ENCODE results near the gene GRAMD2A. TPM values are rescaled to one million over a fixed set of nuclear protein-coding genes. Genes with fewer than 3 reads are reported as not detected.

GRAMD2A gene
- total RNA-seq: under 1 TPM in 1 of 2 experiments, not detected in 1; 0.10 TPM

DNA sequence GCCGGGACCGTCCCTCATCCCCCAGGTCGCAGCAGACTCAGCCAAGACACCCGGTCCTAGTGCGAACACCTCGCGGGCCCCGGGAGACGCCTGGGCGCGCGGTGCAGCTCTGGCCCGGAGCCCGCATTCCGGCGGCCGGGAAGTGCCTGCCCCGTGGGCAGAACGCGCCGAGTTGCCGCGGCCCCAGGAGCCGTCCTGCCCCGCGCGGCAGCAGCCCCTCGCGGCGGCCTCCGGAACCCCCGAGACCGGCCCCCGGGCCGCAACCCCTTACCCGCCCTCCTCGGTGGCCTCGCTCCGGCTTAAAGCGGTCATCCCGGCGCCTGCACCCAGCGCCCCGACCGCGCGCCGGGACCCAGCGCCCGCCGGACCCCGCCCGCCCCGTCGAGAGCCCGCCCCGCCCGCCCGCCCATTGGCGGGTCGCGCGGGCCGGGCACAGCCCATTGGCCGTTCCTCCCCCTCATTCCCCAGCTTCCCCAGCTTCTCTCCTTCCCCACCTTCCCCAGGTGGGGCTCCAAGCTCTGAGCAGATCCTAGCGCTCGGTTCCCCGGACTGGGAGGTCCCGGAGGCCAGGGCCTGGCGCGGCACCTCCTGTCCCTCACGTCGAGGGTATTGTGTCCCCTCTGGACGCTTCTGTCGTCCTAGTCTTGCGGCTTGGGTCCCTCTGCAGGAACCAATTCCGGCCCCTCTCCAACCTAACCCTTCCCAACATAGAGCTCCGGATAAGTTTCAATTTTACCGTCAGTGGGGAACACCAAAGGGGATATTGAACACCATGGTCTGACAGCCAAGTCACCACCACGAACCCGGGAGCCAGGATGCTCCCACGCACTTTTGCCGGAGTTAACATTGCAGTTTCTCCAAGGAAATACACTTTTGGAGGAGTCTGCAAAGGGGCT lies at the start of gene GRAMD2A:
Gene GRAMD2A, minus strand, starts transcription at position 328 of the 896 bp plus-strand sequence.
- peaks cover 45% of the 10 kb centered on the region for H3K36me3 Mint-ChIP-seq (ENCODE audit: low read depth)
- H3K27me3 Mint-ChIP-seq (ENCODE audit: low read depth): peaks cover 16% of the 10 kb centered on the region
- ATAC-seq: peak; percentile 46
- H3K4me1 Mint-ChIP-seq (ENCODE audit: low read depth): peaks cover 11% of the 10 kb centered on the region
- CTCF ChIA-PET: interaction anchor here (1.1 to 1.6 kb wide), 3 partner anchors 13 to 76 kb away, joined by 3 to 6 read pairs (median 4); no protein-coding TSS in a partner anchor
- peak within 1 kb of the TSS; percentile 64 for H3K27ac Mint-ChIP-seq
- POLR2A ChIA-PET: interaction anchor here (0.6 to 1.9 kb wide), 2 partner anchors 29 to 32 kb away, joined by 3 to 8 read pairs; no protein-coding TSS in a partner anchor
- H3K4me3 Mint-ChIP-seq: peak within 1 kb of the TSS; percentile 51
- no peak for DNase-seq
- no peaks in the 10 kb centered on the region for H3K9me3 Mint-ChIP-seq (ENCODE audit: insufficient read depth)

- H3K27ac Mint-ChIP-seq: no peak overlapping the region
- no peaks in the 10 kb centered on the region for H3K27me3 Mint-ChIP-seq (ENCODE audit: low read depth)
- no peak for DNase-seq
- no peak for ATAC-seq
- POLR2A ChIA-PET: interaction anchor here (7.1 kb wide), 1 partner anchor 14 kb away, joined by 58 read pairs; the partner anchor contains the start of gene PKM
- H3K9me3 Mint-ChIP-seq (ENCODE audit: insufficient read depth): no peaks in the 10 kb centered on the region
- CTCF ChIA-PET: interaction anchor here (1.2 to 1.3 kb wide), 2 partner anchors 16 to 17 kb away, joined by 3 read pairs; no protein-coding TSS in a partner anchor
- H3K4me1 Mint-ChIP-seq (ENCODE audit: low read depth): peaks cover under 1% of the 10 kb centered on the region
- peaks cover 27% of the 10 kb centered on the region for H3K36me3 Mint-ChIP-seq (ENCODE audit: low read depth)
- no peak overlapping the region for H3K4me3 Mint-ChIP-seq
Observed at GRCh38 chr15:72242775-72243370, 45.3 kb upstream of the GRAMD2A start.

GRCh38 chr15:72239652-72240051 lies 42.1 kb upstream of the GRAMD2A start:
- ChIA-PET CTCF (interaction anchor here (1.1 to 2.4 kb wide), 3 partner anchors 11 to 34 kb away, joined by 3 to 6 read pairs (median 3); no protein-coding TSS in a partner anchor), POLR2A (interaction anchor here (7.1 kb wide), 1 partner anchor 10 kb away, joined by 58 read pairs; the partner anchor contains the start of gene PKM)
- no peak overlapping the region for H3K4me3 Mint-ChIP-seq
- H3K27ac Mint-ChIP-seq: no peak overlapping the region
- peaks cover 23% of the 10 kb centered on the region for H3K36me3 Mint-ChIP-seq (ENCODE audit: low read depth)
- DNase-seq: no peak
- no peak for ATAC-seq
- H3K4me1 Mint-ChIP-seq (ENCODE audit: low read depth): peaks cover 19% of the 10 kb centered on the region
- no peaks in the 10 kb centered on the region for H3K9me3 Mint-ChIP-seq (ENCODE audit: insufficient read depth)
- no peaks in the 10 kb centered on the region for H3K27me3 Mint-ChIP-seq (ENCODE audit: low read depth)

DNA sequence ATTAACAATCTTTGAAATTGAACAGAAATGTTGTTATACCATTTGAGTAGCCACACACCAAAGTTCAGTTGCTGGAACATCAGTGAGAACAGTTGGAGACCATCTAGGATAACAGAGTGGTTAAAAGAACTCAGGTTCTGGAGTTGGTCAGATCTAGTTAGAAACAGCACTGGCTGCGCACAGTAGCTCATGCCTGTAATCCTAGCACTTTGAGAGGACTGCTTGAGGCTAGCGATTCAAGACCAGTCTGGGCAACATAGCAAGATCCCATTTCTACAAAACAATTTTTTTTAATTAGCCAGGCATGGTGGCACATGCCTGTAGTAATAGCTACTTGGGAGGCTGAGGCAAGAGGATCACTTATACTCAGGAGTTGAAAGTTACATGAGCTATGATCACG lies 41.0 kb upstream of the GRAMD2A start:
- Mint-ChIP-seq H3K4me3 (no peak overlapping the region), H3K27me3 (ENCODE audit: low read depth) (no peaks in the 10 kb centered on the region), H3K27ac (no peak overlapping the region), H3K9me3 (ENCODE audit: insufficient read depth) (no peaks in the 10 kb centered on the region), H3K4me1 (ENCODE audit: low read depth) (peaks cover 19% of the 10 kb centered on the region), H3K36me3 (ENCODE audit: low read depth) (peaks cover 23% of the 10 kb centered on the region)
- POLR2A ChIA-PET: interaction anchor here (7.1 kb wide), 1 partner anchor 9 kb away, joined by 58 read pairs; the partner anchor contains the start of gene PKM
- ATAC-seq: no peak
- no peak for DNase-seq
- CTCF ChIA-PET: interaction anchor here (1.6 to 4.3 kb wide), 3 partner anchors 11 to 35 kb away, joined by 3 to 27 read pairs (median 6); no protein-coding TSS in a partner anchor

- DNase-seq (no peak), ATAC-seq (peak; percentile 37)
- H3K27me3 Mint-ChIP-seq (ENCODE audit: low read depth): no peaks in the 10 kb centered on the region
- peaks cover 21% of the 10 kb centered on the region for H3K4me1 Mint-ChIP-seq (ENCODE audit: low read depth)
- H3K27ac Mint-ChIP-seq: no peak overlapping the region
- ChIA-PET CTCF (interaction anchor here (0.5 to 4.3 kb wide), 4 partner anchors 11 to 1462 kb away, joined by 3 to 27 read pairs (median 4); no protein-coding TSS in a partner anchor), POLR2A (interaction anchor here (0.7 to 7.1 kb wide), 3 partner anchors 9 to 237 kb away, joined by 3 to 58 read pairs (median 5); partner anchors contain the start of gene PKM)
- peaks cover 23% of the 10 kb centered on the region for H3K36me3 Mint-ChIP-seq (ENCODE audit: low read depth)
- no peaks in the 10 kb centered on the region for H3K9me3 Mint-ChIP-seq (ENCODE audit: insufficient read depth)
- no peak overlapping the region for H3K4me3 Mint-ChIP-seq
Observed at GRCh38 chr15:72237853-72238224, 40.3 kb upstream of the GRAMD2A start.

DNA sequence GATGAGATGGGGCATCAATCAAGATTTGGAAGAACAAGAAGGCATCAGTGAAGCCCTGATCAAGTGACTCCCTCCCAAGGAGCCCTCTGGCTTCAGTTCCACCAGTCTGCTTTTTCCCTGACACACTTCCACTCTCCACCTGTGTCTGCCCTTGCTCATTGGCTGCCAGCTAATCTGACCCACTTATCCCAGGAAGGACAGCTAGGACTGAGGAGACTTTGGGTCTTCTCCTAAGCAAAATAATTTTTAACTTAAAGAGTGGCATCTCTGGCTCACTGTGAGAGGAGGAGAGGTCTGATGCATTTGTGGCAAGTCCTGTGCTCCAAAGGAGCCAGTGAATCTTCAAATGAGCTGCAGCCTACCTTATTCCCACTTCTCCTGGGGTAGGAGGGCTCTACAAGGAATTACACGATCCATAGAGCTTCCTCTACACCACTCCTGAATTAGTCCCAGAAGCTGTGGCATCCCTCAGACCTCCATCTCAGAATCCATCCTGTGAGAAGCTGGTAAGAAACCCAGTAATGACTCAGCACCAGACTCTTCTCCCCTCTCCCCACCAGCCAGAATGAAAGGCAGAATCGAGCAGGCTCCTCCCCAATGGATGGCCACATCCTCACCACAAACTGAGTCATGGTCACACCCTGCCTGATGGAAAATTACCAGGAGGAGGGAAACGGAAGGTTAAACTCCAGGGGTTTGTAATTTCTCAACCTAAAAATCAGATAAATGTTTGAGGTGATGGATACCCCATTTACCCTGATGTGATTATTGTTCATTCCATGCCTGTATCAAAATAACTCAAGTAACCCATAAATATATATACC lies 39.7 kb upstream of the GRAMD2A start:
- no peaks in the 10 kb centered on the region for H3K27me3 Mint-ChIP-seq (ENCODE audit: low read depth)
- ATAC-seq: peak; percentile 88
- peak; percentile 81 for DNase-seq
- H3K9me3 Mint-ChIP-seq (ENCODE audit: insufficient read depth): no peaks in the 10 kb centered on the region
- POLR2A ChIA-PET: interaction anchor here (0.7 to 7.1 kb wide), 3 partner anchors 8 to 238 kb away, joined by 3 to 58 read pairs (median 5); partner anchors contain the start of gene PKM
- H3K4me3 Mint-ChIP-seq: peak overlapping the region; percentile 27
- peaks cover 27% of the 10 kb centered on the region for H3K4me1 Mint-ChIP-seq (ENCODE audit: low read depth)
- peak overlapping the region; percentile 76 for H3K27ac Mint-ChIP-seq
- peaks cover 19% of the 10 kb centered on the region for H3K36me3 Mint-ChIP-seq (ENCODE audit: low read depth)
- CTCF ChIA-PET: interaction anchor here (0.5 to 4.3 kb wide), 5 partner anchors 10 to 1463 kb away, joined by 3 to 27 read pairs (median 3); no protein-coding TSS in a partner anchor

- ATAC-seq: no peak
- Mint-ChIP-seq H3K4me1 (ENCODE audit: low read depth) (peaks cover 35% of the 10 kb centered on the region), H3K4me3 (peak overlapping the region; percentile 27), H3K27me3 (ENCODE audit: low read depth) (no peaks in the 10 kb centered on the region), H3K9me3 (ENCODE audit: insufficient read depth) (no peaks in the 10 kb centered on the region), H3K27ac (peak overlapping the region; percentile 76), H3K36me3 (ENCODE audit: low read depth) (peaks cover 16% of the 10 kb centered on the region)
- CTCF ChIA-PET: interaction anchor here (1.2 to 4.3 kb wide), 3 partner anchors 9 to 32 kb away, joined by 3 to 27 read pairs (median 5); no protein-coding TSS in a partner anchor
- no peak for DNase-seq
- POLR2A ChIA-PET: no interaction called here
Observed at GRCh38 chr15:72236381-72237003, 38.9 kb upstream of the GRAMD2A start.

DNA sequence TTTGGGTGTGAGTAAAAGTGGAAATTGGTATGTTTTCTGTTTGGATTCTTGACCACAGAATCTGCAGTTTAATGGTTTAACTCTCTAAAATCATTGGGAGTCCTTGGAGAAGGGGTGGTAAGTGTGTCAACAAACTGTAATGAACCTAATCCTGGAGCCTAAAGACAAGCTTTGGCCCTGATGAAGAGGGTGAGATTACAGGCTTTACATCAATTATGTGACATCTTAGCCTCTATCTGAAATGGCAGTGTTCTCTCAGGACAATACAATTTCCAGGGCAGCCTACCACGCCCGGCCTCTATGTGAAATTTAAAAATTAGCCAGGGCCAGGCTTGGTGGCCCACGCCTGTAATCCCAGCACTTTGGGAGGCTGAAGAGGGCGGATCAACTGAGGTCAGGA lies 37.7 kb upstream of the GRAMD2A start:
- no peak for ATAC-seq
- Mint-ChIP-seq H3K36me3 (ENCODE audit: low read depth) (peaks cover 8% of the 10 kb centered on the region), H3K27ac (no peak overlapping the region), H3K27me3 (ENCODE audit: low read depth) (no peaks in the 10 kb centered on the region), H3K9me3 (ENCODE audit: insufficient read depth) (no peaks in the 10 kb centered on the region), H3K4me3 (no peak overlapping the region), H3K4me1 (ENCODE audit: low read depth) (peaks cover 35% of the 10 kb centered on the region)
- POLR2A ChIA-PET: no interaction called here
- CTCF ChIA-PET: interaction anchor here (4.3 kb wide), 1 partner anchor 8 kb away, joined by 27 read pairs; no protein-coding TSS in a partner anchor
- DNase-seq: no peak

- Mint-ChIP-seq H3K9me3 (ENCODE audit: insufficient read depth) (no peaks in the 10 kb centered on the region), H3K27ac (no peak overlapping the region), H3K4me3 (no peak overlapping the region), H3K36me3 (ENCODE audit: low read depth) (peaks cover 12% of the 10 kb centered on the region), H3K27me3 (ENCODE audit: low read depth) (no peaks in the 10 kb centered on the region), H3K4me1 (ENCODE audit: low read depth) (peaks cover 35% of the 10 kb centered on the region)
- CTCF ChIA-PET: interaction anchor here (0.7 kb wide), 1 partner anchor 14 kb away, joined by 3 read pairs; no protein-coding TSS in a partner anchor
- no peak for DNase-seq
- POLR2A ChIA-PET: no interaction called here
- ATAC-seq: no peak
Observed at GRCh38 chr15:72233769-72234168, 36.2 kb upstream of the GRAMD2A start.

DNA sequence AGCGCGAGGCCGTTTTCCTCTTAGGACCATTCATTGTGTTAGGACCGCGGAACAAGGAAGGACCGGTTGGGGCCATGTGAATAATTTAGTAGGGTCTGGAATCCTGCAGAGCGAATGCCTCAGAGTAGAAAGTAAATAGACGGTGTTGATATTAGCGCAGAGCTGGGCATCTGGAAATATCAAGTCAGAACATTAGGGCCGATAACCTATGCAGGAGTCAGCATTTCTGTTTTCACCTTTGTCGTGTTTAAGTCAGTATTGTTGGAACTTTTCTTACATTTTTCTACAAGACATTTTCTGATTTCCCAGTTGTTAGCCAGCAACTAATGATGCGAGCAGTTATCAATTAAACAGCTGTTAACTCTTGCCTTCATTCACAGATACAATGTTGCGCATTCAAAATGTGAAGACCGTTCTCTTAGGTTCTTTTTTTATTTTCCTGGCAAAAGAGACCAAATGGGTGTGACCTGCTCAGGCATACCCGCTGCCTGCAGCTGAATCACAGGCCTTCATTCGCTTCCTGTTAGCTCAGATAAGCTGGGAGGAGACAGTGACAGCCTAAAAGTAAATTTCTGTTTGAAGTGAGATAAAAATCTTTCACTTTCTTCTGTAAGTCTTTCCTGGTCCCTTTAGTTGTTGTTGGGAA lies 34.4 kb upstream of the GRAMD2A start:
- CTCF ChIA-PET: interaction anchor here (1.0 to 1.6 kb wide), 4 partner anchors 10 to 83 kb away, joined by 3 read pairs; no protein-coding TSS in a partner anchor
- peak; percentile 12 for ATAC-seq
- DNase-seq: peak; percentile 64
- POLR2A ChIA-PET: interaction anchor here (0.6 to 6.2 kb wide), 6 partner anchors 9 to 553 kb away, joined by 3 to 58 read pairs (median 4); partner anchors contain the start of gene HEXA
- H3K4me1 Mint-ChIP-seq (ENCODE audit: low read depth): peaks cover 34% of the 10 kb centered on the region
- peak overlapping the region; percentile 88 for H3K4me3 Mint-ChIP-seq
- peak overlapping the region; percentile 96 for H3K27ac Mint-ChIP-seq
- H3K9me3 Mint-ChIP-seq (ENCODE audit: insufficient read depth): no peaks in the 10 kb centered on the region
- peaks cover 18% of the 10 kb centered on the region for H3K36me3 Mint-ChIP-seq (ENCODE audit: low read depth)
- no peaks in the 10 kb centered on the region for H3K27me3 Mint-ChIP-seq (ENCODE audit: low read depth)

Data from activated CD8-positive, alpha-beta T cell treated with anti-CD3 and anti-CD28 coated beads, Interleukin-2, amount 10 ng/mL, durations not matched to agents 7 days and 5 days (primary cell).